Cerebellar nuclear complex (tissue), 1 donor: Measurements from ENCODE around the gene DGKH.
"Not testable (repeated sequence)": the region's sequence is repeated elsewhere in the genome, so short reads cannot be mapped to it uniquely, and the experiment has no call there.

Source experiments
- DNase-seq, 2 experiments: peaks; one replicate each; lab custom pipeline; 2025; lab: John Stamatoyannopoulos, UW

Gene DGKH

DNA sequence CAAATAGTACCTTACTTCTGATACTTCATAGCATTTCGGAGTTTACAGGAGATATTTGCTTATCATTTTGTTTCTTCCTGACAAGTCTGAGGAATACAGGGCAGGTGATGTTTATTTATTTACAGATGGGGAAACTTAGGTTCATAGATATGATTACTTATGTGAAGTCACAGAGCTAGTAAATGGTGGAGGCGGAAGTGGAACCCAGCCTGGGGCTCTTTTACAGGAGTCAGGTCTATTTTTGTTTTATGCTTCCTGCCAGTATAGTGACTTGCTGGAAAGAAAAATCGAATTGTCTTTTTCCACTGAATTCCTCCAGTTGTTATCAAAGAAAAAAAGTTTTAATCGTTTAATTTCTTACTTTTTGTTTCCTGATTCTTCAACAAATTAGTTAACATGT lies 66.5 kb downstream of the DGKH start:
- DNase-seq: no peak

DNA sequence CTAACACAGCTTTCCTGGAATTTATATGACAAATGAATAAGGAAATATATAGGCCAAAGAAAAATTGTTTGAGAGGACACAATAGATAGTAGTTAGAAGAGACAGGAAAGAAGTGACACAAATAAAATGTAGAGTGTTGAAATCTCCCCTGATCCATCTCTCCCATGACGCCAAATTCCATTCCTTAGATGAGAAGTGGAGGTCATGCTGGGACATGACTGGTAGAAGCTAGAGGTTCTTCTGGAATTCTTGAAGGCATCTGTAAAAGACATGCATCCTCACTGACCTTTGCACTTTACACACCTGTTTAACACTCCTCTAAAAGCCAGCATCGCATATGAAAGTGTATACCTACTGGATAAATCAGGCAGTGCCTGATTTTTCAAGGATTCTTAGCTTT lies 67.8 kb downstream of the DGKH start:
- no peak for DNase-seq

DNA sequence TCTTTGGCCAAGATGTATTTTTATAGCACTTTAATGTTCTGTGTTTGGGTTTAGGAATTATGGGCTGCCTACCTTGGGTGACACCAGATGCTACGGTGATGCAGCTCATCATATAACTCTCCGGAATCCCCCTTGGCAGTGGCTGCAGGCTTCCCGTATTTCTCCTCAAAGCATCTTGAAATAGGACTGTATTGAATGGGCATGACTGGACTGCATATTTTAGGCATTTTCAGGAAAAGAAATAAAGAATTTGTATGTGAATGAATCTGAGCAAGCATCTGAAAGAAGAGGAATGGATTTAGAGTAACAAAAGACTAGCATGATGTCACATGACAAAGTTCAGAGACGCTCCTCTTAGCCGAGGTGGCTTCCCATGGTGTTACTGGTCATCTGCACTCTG lies 70.6 kb downstream of the DGKH start:
- no peak for DNase-seq

DNA sequence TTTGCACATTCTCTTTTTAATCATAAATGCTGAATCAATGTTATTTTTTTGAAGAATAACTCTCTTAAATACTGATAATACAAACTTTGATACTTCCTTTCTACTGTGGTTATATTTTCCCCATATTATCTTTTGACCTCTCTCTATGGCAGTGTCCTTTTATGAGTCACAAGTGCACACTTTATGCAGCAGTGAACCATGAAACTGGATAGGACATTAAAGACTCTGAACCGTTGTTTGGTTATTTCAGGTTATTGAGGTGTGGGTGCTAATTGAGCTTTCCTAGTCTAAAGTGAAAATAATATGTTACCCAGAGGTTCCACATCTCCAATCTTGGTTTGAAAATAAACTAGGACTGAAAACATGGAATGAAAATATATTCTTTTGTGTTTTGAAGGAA lies 71.4 kb downstream of the DGKH start:
- no peak for DNase-seq

DNA sequence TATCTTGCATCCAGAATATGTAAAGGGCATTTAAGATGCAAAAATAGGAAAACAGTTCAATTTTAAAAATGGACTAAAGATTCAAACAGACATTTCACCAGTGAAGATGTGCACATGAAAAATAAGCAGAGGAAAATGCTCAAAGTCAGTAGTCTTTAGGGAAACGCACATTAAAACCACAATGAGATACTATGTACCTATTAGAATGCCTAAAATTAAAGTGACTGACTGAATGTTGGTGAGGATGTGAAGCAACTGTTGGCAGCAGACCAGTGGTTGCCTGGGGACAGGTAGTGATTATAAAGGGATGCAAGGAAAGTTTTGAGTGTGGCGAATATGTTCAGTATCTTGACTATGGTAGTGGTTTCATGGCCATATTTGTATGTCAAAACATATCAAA lies 75.2 kb downstream of the DGKH start:
- no peak for DNase-seq

DNA sequence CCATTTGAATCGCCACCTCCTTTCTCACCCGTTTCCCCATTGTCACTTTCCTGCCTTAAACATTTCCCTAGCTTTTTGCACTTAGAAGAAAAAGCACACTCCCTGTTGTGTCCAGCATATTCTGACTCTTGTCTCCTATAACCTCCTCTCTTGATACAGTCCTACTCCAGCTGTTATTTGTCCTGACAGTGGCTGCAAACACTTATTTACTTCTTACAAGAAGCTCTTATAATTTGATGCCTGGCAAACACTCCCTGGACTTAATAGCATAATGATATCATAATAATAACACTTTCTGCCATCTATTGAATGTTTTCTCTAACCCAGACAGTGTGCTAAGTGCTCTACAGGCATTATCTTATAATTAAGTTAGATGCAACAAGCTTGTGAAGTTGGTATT lies 76.6 kb downstream of the DGKH start:
- DNase-seq: no peak

DNA sequence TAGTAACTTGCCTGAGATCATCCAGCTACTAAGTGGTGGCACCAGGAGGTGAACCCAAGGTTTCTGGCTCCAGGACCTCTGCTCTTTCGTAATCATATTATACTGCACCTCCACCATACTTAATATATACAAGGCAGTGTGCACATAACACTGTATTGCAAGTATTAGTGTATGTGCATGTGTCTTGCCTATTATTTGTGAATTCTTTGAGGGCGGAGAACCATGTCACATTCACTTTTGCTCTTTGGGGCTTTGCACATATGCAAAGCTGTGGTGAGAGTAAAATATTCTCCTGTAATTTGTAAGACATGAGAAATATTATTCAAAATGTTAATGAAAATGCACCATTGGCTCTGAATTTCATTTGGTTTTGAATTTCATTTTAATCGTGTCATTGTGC lies 78.6 kb downstream of the DGKH start:
- no peak for DNase-seq

DNA sequence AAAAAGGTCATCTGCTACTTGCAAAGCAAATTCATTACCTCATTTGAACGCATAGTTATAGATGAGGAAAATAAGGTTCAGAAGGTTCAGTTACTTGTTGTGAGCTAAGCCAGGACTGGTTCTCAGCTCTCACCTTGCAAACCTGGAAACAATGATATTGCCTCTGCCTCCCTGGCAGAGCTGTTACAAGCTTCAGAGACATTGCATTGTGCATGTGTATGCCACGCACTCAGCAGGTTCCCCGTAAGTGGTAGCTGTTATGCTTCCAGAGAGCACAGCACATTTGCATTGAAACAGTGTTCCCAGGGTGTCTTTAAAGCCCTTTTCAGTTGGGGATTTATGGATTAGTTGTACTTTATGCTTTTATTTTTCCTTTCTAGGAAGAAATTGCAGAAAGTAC lies 80.6 kb downstream of the DGKH start:
- DNase-seq: no peak

DNA sequence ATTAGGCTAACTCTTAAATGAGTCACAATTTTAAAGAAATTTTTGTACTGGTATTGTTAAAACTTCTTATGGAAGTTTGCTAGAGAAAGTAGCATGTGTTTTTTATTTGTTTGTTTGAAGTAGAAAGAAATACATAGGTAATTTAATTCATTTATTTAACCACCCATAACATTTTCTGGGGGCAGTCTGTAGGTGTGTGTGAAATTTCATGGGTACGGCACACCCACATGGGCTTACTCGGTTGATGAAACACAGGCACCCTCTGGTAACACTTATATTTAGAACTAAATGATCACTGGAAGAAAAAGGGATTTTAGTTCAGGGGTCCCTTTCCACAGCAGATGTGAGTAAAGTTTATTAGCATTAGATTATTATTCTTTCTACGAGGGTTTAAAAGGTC lies 88.1 kb downstream of the DGKH start:
- DNase-seq: no peak

DNA sequence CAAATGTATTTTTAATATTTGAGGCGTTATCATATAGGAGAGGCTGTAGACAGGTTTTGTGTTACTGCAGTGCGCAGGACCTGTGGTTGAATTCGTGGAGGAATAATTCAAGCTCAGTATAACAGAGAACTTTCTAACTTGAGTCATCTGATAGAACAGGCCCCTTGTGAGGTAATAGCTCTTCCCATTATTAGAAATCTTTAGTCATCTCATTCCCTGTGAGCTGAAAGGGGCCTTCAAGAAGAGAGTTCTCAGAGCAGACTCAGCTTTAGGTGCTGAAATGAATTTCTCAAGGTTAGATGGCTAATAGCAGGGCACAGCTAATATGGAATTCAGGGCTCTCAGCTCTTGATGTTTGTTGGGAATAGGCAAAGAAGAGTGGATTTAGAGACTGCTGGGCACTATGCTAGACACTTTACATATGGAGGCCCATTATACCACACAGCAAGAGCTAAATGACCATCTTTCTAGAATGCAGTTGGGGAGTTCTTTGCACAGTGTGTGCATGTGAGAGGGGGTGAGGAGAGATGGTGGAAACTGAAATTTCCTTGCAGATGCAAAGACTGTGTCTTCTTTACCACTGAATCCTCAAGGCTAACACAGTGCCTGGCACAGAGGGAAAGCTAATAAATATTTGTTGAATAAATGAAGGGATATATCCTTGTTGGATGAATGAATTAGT lies 89.5 kb downstream of the DGKH start:
- no peak for DNase-seq

DNA sequence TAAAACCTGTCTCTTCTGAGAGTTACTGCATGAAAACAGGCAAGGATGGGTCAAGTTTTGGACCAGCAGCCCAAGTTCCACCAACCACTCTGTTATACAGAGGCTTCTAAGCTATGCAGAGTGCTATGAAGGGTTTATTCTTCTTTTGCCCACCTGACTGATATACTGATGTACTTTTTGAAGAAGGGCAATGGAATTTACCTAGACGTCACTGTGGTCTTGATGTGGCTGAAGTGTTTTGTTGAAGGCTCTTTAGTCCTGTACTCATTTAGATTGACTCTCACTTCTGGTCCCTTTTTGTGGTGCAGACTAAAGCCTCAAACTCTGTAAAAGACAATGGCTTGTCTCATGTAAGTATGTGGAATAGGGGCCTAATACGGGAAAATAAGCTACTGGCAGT lies 92.0 kb downstream of the DGKH start:
- DNase-seq: no peak

DNA sequence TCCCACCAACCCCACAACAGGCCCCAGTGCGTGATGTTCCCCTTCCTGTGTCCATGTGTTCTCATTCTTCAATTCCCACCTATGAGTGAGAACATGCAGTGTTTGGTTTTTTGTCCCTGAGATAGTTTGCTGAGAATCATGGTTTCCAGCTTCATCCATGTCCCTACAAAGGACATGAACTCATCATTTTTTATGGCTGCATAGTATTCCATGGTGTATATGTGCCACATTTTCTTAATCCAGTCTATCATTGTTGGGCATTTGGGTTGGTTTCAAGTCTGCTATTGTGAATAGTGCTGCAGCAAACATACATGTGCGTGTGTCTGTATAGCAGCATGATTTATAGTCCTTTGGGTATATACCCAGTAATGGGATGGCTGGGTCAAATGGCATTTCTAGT lies 92.6 kb downstream of the DGKH start:
- not testable (repeated sequence) for DNase-seq

DNA sequence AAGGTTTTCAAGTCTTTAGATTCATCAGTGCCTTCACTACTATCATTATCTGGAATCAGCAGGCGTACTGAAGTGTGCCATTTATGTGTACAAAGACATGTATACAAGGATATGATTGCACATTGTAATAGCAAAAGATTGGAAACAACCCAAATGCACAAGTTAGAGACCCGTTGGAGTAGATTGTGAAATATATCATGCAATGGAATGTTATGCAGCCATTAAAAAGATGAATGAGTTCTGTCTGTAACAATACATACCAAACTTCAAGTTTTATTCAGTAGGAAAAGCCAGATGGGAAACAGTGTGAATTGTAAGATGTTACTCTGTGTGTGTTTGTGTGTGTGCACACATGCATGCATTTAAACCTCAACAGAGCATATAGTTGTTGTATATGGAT lies 97.9 kb downstream of the DGKH start:
- no peak for DNase-seq

DNA sequence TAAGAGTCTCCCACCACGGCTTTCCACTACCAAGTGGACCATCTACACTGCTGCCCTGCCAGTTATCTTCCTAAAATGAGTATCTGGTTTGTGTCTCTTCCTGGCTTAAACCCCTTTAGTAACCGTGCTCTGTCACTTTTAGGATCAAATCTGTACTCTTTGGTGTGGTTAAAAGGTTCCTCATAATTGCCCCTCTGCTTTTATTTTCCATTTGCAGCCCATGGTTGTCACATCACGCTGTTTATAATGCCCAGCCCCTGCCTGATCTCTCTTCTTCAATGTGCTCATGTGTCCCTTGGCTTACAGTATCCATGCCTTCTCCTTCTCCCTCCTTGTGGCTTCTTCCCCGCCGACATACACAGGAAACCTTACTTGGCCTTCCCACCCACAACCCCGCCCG lies 100.1 kb downstream of the DGKH start:
- DNase-seq: no peak

DNA sequence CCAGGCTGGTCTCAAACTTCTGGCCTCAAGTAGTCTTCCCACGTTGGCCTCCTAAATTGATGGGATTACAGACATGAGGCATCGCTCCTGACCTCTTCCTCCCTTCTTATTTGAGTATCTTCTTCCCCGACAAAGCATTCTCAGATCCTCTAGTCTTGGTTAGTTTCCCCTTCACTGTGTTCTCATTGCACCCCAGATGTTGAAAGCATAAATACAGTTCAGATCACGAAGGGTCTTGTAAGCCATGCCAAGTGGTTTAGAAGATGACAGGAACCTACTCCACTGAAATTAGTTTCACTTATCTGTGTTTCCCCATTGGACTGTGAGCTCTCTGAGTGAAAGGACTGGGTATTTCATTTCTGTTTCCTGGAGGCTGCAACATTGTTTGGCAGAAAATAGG lies 100.7 kb downstream of the DGKH start:
- no peak for DNase-seq

DNA sequence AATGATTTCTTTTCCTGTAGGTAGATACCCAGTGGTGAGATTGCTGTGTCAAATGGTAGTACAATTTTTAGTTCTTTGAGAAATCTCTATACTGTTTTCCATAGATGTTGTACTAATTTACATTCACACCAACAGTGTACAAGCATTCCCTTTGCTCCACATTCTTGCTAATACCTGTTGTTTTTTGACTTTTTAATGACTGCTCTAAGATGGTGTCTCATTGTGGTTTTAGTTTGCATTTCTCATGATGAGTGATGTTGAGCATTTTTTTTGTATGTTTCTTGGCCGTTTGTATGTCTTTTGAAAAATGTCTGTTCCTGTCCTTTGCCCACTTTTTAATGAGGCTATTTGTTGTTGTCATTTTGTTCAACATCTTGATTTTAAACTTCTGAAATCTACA lies 103.3 kb downstream of the DGKH start:
- DNase-seq: no peak

DNA sequence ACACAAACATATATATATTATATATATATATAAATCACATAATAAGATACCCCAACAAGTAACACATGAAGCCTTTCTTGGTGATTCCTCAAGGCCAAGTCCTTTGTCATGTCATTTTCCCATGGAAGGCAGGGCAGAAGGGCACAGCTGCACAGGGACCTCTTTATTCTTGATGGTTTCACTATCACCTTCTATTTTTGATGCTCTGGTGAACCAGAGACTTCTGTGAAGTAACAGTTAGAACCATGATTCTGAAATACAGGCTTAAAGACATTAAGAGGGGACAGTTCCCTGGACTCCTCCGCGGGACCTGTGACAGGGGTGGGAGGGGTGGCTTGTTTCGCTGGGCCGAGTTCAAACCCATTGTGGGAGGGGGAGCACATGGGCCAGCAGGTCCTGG lies 104.0 kb downstream of the DGKH start:
- no peak for DNase-seq

DNA sequence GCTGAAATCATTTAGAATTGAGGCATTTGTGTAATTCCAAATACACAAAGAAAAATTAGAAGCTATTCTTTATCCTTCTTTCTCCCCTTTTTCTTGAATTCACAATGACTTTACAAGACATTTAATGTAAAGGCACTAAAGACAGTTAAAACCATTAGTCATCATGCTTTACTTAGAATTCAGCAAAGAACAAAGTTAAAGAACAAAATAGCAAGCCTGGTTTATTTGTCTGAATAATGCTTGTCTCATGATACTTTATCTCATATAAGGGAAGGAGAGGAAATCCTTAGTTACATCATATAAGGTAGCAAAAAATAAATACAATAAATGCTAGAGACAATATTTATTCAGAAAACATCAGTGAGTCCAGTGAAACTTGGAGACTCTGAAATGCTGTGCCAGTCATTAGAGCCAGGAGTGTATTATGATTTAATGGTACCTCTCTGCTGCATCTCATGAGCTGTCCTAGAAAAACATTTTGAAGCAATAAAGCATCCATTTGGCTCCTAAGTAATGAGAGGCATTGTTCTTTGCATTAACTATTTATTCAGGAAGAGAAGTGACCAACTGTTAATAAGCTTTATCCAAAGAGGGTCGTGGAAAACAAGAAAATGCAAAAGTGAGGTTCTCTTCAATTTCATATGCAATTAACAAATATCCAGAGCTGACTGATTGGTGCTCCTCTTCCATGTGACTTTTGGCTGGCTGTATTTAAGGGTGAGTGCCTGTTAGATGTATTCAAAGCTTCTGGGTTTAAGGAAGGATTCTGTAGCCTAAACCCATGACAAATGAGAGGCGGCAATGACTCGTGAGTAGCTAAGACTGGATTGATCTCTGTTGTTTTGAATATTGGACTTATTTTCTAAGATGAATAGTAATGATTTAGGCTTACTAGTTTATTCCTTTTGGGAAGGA lies 105.0 kb downstream of the DGKH start:
- DNase-seq: no peak

DNA sequence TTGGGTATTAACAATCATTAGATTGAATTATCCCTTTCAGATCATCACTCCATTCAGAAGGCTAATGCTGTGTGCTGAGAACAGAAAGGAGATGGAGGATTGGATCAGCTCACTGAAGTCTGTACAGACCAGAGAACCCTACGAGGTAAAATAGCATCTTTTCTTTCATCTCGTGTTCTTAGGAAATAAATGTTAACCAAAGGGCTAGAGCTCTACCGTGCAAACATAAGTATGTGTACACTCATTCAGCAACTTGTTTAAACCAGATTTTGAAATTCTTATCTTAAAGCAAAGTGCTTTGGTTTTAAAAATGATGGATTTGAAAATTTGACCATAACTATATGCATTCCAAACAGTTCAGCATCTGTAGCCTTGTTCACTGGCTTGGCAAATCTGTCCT lies 106.8 kb downstream of the DGKH start:
- no peak for DNase-seq

DNA sequence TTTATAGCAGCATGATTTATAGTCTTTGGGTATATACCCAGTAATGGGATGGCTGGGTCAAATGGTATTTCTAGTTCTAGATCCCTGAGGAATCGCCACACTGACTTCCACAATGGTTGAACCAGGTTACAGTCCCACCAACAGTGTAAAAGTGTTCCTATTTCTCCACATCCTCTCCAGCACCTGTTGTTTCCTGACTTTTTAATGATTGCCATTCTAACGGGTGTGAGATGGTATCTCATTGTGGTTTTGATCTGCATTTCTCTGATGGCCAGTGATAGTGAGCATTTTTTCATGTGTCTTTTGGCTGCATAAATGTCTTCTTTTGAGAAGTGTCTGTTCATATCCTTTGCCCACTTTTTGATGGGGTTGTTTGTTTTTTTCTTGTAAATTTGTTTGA lies 114.9 kb downstream of the DGKH start:
- DNase-seq: not testable (repeated sequence)

DNA sequence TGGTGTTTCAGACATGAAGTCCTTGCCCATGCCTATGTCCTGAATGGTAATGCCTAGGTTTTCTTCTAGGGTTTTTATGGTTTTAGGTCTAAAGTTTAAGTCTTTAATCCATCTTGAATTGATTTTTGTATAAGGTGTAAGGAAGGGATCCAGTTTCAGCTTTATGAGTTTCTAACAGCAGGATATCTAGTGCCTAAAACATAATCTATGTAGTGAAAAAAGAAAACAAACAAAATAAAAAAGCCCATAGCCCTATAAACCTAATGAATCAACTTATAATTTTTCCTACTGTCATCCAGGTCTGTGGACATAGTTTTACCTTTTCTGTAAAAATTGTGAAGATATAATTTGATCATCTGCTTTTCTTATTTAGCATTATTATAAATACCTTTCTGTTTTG lies 115.5 kb downstream of the DGKH start:
- not testable (repeated sequence) for DNase-seq

DNA sequence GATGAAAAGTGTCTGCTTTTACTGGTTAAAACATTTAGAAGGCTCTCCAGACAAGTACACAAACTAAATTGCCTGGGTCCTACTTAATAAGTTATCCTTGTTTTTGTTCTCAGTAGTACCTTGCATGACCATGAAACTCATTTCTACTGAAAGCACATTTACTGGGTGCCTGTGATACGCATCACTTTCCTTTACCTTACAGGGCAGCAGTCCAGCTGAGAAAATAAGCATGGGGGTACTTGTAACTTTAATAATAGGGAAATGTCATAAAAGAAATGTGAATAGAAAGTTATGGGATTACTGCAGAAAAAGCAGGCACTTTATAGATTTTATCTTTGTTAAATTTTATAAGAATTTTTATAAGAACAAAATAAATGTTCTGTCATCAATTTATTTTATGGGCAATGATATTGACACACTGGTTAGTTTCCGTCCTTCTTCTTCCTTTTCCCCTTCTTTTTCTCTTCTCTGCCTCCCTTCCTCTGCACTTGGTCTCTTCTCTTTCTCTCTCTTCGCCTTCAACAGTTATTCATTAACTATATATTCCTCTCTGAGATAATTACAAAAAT lies 116.2 kb downstream of the DGKH start:
- DNase-seq: no peak

DNA sequence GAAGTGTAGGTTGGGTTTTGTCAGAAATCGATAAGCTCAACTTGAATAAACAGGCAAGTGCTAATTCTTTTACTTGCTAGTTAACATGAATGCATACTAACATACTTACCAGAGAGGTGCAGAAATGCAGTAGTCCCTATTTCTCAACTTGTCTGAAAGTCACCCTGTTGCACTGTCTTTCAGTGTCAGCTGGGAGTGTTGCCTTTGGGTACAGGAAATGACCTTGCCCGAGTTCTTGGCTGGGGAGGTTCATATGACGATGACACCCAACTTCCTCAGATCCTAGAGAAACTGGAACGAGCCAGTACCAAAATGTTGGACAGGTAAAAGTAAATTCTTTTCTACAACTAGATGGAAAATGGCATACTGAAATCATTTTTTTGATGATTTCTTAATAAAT lies 120.0 kb downstream of the DGKH start:
- no peak for DNase-seq
